GM18868 (cell line): ENCODE results near the gene IRX3.

Experiments used
- ATAC-seq: cut with Tn5 transposase; IDR thresholded peaks from one replicate; pipeline ENCODE4 v1.9.1; 2021; ENCODE audit warnings: mild to moderate bottlenecking, moderate library complexity; ENCODE audit not compliant: unreplicated experiment

IRX3 gene

GRCh38 chr16:54291656-54292487 is 5.3 kb upstream of the IRX3 start:
- no peak for ATAC-seq

GRCh38 chr16:54290833-54291655 is 4.5 kb upstream of the IRX3 start:
- ATAC-seq = no peak

GRCh38 chr16:54289945-54290832 is 3.6 kb upstream of the IRX3 start:
- ATAC-seq = no peak

- no peak for ATAC-seq
Measured at GRCh38 chr16:54289242-54289944, 2.8 kb upstream of the IRX3 start.

GRCh38 chr16:54288835-54289241 is 2.3 kb upstream of the IRX3 start:
- no peak for ATAC-seq

GRCh38 chr16:54288030-54288834 is 1.6 kb upstream of the IRX3 start:
- ATAC-seq = no peak

GRCh38 chr16:54287131-54288029 is 793 bp upstream of the IRX3 start:
- ATAC-seq = no peak

- no peak for ATAC-seq
Measured at GRCh38 chr16:54286090-54286365, 559 bp downstream of the IRX3 start.

GRCh38 chr16:54285414-54286089 is 1.0 kb downstream of the IRX3 start:
- ATAC-seq = no peak

- no peak for ATAC-seq
Measured at GRCh38 chr16:54284931-54285413, 1.6 kb downstream of the IRX3 start.

GRCh38 chr16:54284319-54284930 is 2.2 kb downstream of the IRX3 start:
- ATAC-seq = no peak

GRCh38 chr16:54283725-54284318 is 2.8 kb downstream of the IRX3 start:
- no peak for ATAC-seq

- ATAC-seq = no peak
Measured at GRCh38 chr16:54282928-54283724, 3.5 kb downstream of the IRX3 start.

- ATAC-seq = no peak
Measured at GRCh38 chr16:54282202-54282927, 4.2 kb downstream of the IRX3 start.

GRCh38 chr16:54281535-54282201 is 4.9 kb downstream of the IRX3 start:
- no peak for ATAC-seq
